ENCODE results near the gene SCAPER.

- TF ChIP-seq POLR2A (IDR thresholded peaks at IDR 0.05) (no peak), CTCF (IDR thresholded peaks at IDR 0.05) (peak in 1 of 7 experiments; percentile 20), POLR2AphosphoS5 (IDR thresholded peaks at IDR 0.05) (no peak), EP300 (IDR thresholded peaks at IDR 0.05) (no peak)
Observed at GRCh38 chr15:76642671-76643070, 262.5 kb downstream of the SCAPER start.
